HUDEP-2 (cell line): ENCODE data around the gene DPP10.

ENCODE experiments used
- DNase-seq, 76 experiments: peaks; one replicate each; lab custom pipeline; 2025; ENCODE audit not compliant: unreplicated experiment in 76 of 76; lab: John Stamatoyannopoulos, UW

Gene DPP10

GRCh38 chr2:115609978-115610377 lies 1167.5 kb downstream of the DPP10 start:
- DNase-seq, result no peak

GRCh38 chr2:115610888-115611287 lies 1168.4 kb downstream of the DPP10 start:
- DNase-seq, result no peak

- DNase-seq, result no peak
Observed at GRCh38 chr2:115624332-115624731, 1181.9 kb downstream of the DPP10 start.

- DNase-seq, result no peak
Observed at GRCh38 chr2:115634578-115634977, 1192.1 kb downstream of the DPP10 start.

- no peak for DNase-seq
Observed at GRCh38 chr2:115635430-115635829, 1193.0 kb downstream of the DPP10 start.

- DNase-seq, result no peak
Observed at GRCh38 chr2:115649731-115650130, 1207.3 kb downstream of the DPP10 start.

GRCh38 chr2:115650827-115651226 lies 1208.4 kb downstream of the DPP10 start:
- no peak for DNase-seq

- no peak for DNase-seq
Observed at GRCh38 chr2:115652652-115653051, 1210.2 kb downstream of the DPP10 start.

- no peak for DNase-seq
Observed at GRCh38 chr2:115654362-115654761, 1211.9 kb downstream of the DPP10 start.

GRCh38 chr2:115678129-115678528 lies 1235.7 kb downstream of the DPP10 start:
- DNase-seq, result no peak

GRCh38 chr2:115684345-115684744 lies 1241.9 kb downstream of the DPP10 start:
- DNase-seq, result no peak

GRCh38 chr2:115691409-115691808 lies 1249.0 kb downstream of the DPP10 start:
- DNase-seq, result no peak

- DNase-seq, result no peak
Observed at GRCh38 chr2:115694651-115695050, 1252.2 kb downstream of the DPP10 start.

- no peak for DNase-seq
Observed at GRCh38 chr2:115733190-115733775, 1290.8 kb downstream of the DPP10 start.

GRCh38 chr2:115738111-115738510 lies 1295.7 kb downstream of the DPP10 start:
- DNase-seq, result no peak

GRCh38 chr2:115739574-115739973 lies 1297.1 kb downstream of the DPP10 start:
- DNase-seq, result no peak

GRCh38 chr2:115746151-115746550 lies 1303.7 kb downstream of the DPP10 start:
- DNase-seq, result no peak

- DNase-seq, result no peak
Observed at GRCh38 chr2:115757286-115757685, 1314.8 kb downstream of the DPP10 start.

GRCh38 chr2:115763601-115764000 lies 1321.2 kb downstream of the DPP10 start:
- no peak for DNase-seq

GRCh38 chr2:115771516-115771915 lies 1329.1 kb downstream of the DPP10 start:
- DNase-seq, result no peak

GRCh38 chr2:115774361-115774760 lies 1331.9 kb downstream of the DPP10 start:
- no peak for DNase-seq

- DNase-seq, result no peak
Observed at GRCh38 chr2:115779085-115779632, 1336.7 kb downstream of the DPP10 start.

- DNase-seq, result no peak
Observed at GRCh38 chr2:115782286-115782685, 1339.8 kb downstream of the DPP10 start.
